GM12878 (cell line): ENCODE results near the gene CSTA.

Experiments used
- NBN ChIP-seq: fragments of 450-650 bp; IDR thresholded peaks from 2 replicates; pipeline ENCODE4 v1.6.1; 2016
- POLR2A ChIP-seq: IDR thresholded peaks from 2 replicates; pipeline ENCODE4 v1.6.1; 2011; ENCODE audit warnings: low read depth, mild to moderate bottlenecking, low read length
- ZBTB33 ChIP-seq: fragments of 450-650 bp; IDR thresholded peaks from 2 replicates; pipeline ENCODE4 v1.6.1; 2017; ENCODE audit warnings: mild to moderate bottlenecking
- TF ChIP-seq, protein P1 (sequence below): IDR thresholded peaks from 2 replicates; pipeline ENCODE4 v1.6.1; 2011; ENCODE audit warnings: borderline replicate concordance, low read depth, mild to moderate bottlenecking, moderate library complexity, mixed read lengths, low read length; ENCODE audit not compliant: insufficient read depth; ENCODE audit errors: extremely low read length

- TF ChIP-seq ZBTB33 = no peak
- TF ChIP-seq, protein P1, sequence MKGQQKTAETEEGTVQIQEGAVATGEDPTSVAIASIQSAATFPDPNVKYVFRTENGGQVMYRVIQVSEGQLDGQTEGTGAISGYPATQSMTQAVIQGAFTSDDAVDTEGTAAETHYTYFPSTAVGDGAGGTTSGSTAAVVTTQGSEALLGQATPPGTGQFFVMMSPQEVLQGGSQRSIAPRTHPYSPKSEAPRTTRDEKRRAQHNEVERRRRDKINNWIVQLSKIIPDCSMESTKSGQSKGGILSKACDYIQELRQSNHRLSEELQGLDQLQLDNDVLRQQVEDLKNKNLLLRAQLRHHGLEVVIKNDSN = no peak
- no peak for TF ChIP-seq POLR2A
- no peak for TF ChIP-seq NBN
Measured at GRCh38 chr3:122314228-122314876, 10.7 kb upstream of the CSTA start.
